SK-N-SH treated with all-trans-retinoic acid at 6 μM for 48 hours (cell line): ENCODE results near the gene SH3BP4.

Experiments
- ARNTL ChIP-seq: fragments of 450-650 bp; formaldehyde crosslinking; IDR thresholded peaks from 2 replicates; pipeline ENCODE4 v1.5.0; 2020; ENCODE audit warnings: low read depth, mild to moderate bottlenecking, moderate library complexity, borderline replicate concordance
- ESRRG ChIP-seq: fragments of 250-450 bp; sonication (Bioruptor Pico); IDR thresholded peaks from 2 replicates; pipeline ENCODE4 v1.6.1; 2021; ENCODE audit warnings: mild to moderate bottlenecking
- GLIS3 ChIP-seq: fragments of 250-450 bp; sonication (Bioruptor Pico); IDR thresholded peaks from 2 replicates; pipeline ENCODE4 v1.5.0; 2020; ENCODE audit warnings: mild to moderate bottlenecking, moderate library complexity
- ISL1 ChIP-seq: fragments of 250-450 bp; sonication (Bioruptor Pico); IDR thresholded peaks from 2 replicates; pipeline ENCODE4 v2.1.2; 2022; ENCODE audit warnings: mild to moderate bottlenecking, moderate library complexity
- PPARA ChIP-seq: fragments of 250-450 bp; sonication (Bioruptor Pico); IDR thresholded peaks from 2 replicates; pipeline ENCODE4 v1.5.0; 2020; ENCODE audit warnings: mild to moderate bottlenecking, borderline replicate concordance
- TOX ChIP-seq: fragments of 250-450 bp; sonication (Bioruptor Pico); IDR thresholded peaks from 2 replicates; pipeline ENCODE4 v1.8.0; 2021; ENCODE audit warnings: mild to moderate bottlenecking, moderate library complexity, borderline replicate concordance
- ZFP30 ChIP-seq: fragments of 450-650 bp; formaldehyde crosslinking; IDR thresholded peaks from 2 replicates; pipeline ENCODE4 v1.5.0; 2022; ENCODE audit warnings: mild to moderate bottlenecking, moderate library complexity
- ZNF565 ChIP-seq: fragments of 450-650 bp; formaldehyde crosslinking; conservative IDR thresholded peaks from 2 replicates; pipeline ENCODE4 v1.5.0; 2020; ENCODE audit warnings: low read depth, mild to moderate bottlenecking, moderate library complexity
- ZNF70 ChIP-seq: fragments of 450-650 bp; formaldehyde crosslinking; IDR thresholded peaks from 2 replicates; pipeline ENCODE4 v1.5.0; 2020; ENCODE audit warnings: mild to moderate bottlenecking, moderate library complexity
- TF ChIP-seq, protein P1 (sequence below): fragments of 250-450 bp; sonication (Bioruptor Pico); IDR thresholded peaks from 2 replicates; pipeline ENCODE4 v1.5.1; 2021; ENCODE audit warnings: mild to moderate bottlenecking, moderate library complexity

- TF ChIP-seq PPARA (no peak), ISL1 (CRISPR knock-in tag) (no peak), ZFP30 (CRISPR knock-in tag) (no peak), ZNF70 (CRISPR knock-in tag) (no peak), ESRRG (CRISPR knock-in tag) (no peak), TOX (CRISPR knock-in tag) (no peak), ARNTL (no peak), ZNF565 (no peak), GLIS3 (CRISPR knock-in tag) (no peak)
- TF ChIP-seq, protein P1, sequence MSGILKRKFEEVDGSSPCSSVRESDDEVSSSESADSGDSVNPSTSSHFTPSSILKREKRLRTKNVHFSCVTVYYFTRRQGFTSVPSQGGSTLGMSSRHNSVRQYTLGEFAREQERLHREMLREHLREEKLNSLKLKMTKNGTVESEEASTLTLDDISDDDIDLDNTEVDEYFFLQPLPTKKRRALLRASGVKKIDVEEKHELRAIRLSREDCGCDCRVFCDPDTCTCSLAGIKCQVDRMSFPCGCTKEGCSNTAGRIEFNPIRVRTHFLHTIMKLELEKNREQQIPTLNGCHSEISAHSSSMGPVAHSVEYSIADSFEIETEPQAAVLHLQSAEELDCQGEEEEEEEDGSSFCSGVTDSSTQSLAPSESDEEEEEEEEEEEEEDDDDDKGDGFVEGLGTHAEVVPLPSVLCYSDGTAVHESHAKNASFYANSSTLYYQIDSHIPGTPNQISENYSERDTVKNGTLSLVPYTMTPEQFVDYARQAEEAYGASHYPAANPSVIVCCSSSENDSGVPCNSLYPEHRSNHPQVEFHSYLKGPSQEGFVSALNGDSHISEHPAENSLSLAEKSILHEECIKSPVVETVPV (CRISPR knock-in tag) = no peak
Measured at GRCh38 chr2:235027558-235028214, 75.9 kb downstream of the SH3BP4 start.
